Thyroid gland (tissue), 4 donors: ENCODE measurements around the gene PPP3CA.

Experiments
- CTCF ChIP-seq, 6 experiments: fragments of 200-600 bp in 3 of 6; fragments of 450-650 bp in 3 of 6; sonication (generic) in 3 of 6; IDR thresholded peaks; one replicate each; pipeline ENCODE4 v1.5.1; 2016 to 2019; ENCODE audit warnings: antibody characterized with exemption in 6 of 6, mild to moderate bottlenecking in 2 of 6, inconsistent platforms in 1 of 6, moderate library complexity in 1 of 6
- POLR2A ChIP-seq, 2 donors: fragments of 450-650 bp; IDR thresholded peaks; one replicate each; pipeline ENCODE4 v1.6.1; 2017; ENCODE audit warnings: antibody characterized with exemption in 2 of 2, mild to moderate bottlenecking in 2 of 2, moderate library complexity in 1 of 2

- no peak for TF ChIP-seq CTCF (IDR thresholded peaks at IDR 0.05)
- TF ChIP-seq POLR2A (IDR thresholded peaks at IDR 0.05): no peak
Observed at GRCh38 chr4:101218346-101218745, 129.0 kb downstream of the PPP3CA start.
